Measurements from ENCODE around the gene VSIG8. TPM values are rescaled to one million over a fixed set of nuclear protein-coding genes. Genes with fewer than 3 reads are reported as not detected.

The VSIG8 gene
- total and polyA plus RNA-seq, 2 of the 4 experiments (the other 2 are of a cell fraction) = not detected

DNA sequence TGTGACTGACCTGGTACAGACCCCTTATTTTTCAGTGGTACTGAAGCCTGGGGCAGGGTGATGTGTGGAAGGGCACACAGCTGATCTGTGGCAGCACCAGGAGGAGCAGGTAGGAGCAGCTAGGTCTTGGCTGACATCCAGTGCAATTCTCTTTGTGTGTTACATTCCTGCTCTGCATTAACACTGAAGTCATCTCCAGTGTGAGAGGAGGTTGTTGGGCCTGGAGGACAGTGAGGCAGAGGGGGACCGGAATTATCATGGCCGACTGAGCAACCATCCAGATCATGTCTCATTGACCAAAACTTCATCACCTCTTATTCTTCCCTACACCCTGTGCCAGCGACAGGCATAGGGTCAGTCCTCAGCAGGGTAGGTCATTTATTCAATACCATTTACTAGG is 34.3 kb downstream of the VSIG8 start:
- TF ChIP-seq ELK1 (IDR thresholded peaks at IDR 0.05; ENCODE audit: borderline replicate concordance, low read depth, low read length) (no peak), BHLHE40 (IDR thresholded peaks at IDR 0.05; ENCODE audit: low read depth, low read length) (no peak), CEBPB (IDR thresholded peaks at IDR 0.05; ENCODE audit: low read depth, low read length) (no peak), FOS (IDR thresholded peaks at IDR 0.05; ENCODE audit: low read depth, low read length) (no peak), POLR2A (IDR thresholded peaks at IDR 0.05; ENCODE audit: low read depth, low read length) (no peak), RFX5 (IDR thresholded peaks at IDR 0.05; ENCODE audit: low read depth, low read length) (no peak), RCOR1 (IDR thresholded peaks at IDR 0.05; ENCODE audit: insufficient replicate concordance, low read length) (no peak), MXI1 (IDR thresholded peaks at IDR 0.05; ENCODE audit: borderline replicate concordance, low read depth, low read length) (no peak), NFE2L2 (IDR thresholded peaks at IDR 0.05; ENCODE audit: low read depth, low read length) (no peak), MAFK (IDR thresholded peaks at IDR 0.05; ENCODE audit: low read depth, low read length) (no peak), RAD21 (IDR thresholded peaks at IDR 0.05; ENCODE audit: low read length) (no peak), CHD1 (IDR thresholded peaks at IDR 0.05; ENCODE audit: low read depth, low read length) (no peak), MAZ (IDR thresholded peaks at IDR 0.05; ENCODE audit: borderline replicate concordance, low read depth, low read length) (no peak), SMC3 (IDR thresholded peaks at IDR 0.05; ENCODE audit: low read depth, low read length) (no peak)
- TF ChIP-seq, protein P1, sequence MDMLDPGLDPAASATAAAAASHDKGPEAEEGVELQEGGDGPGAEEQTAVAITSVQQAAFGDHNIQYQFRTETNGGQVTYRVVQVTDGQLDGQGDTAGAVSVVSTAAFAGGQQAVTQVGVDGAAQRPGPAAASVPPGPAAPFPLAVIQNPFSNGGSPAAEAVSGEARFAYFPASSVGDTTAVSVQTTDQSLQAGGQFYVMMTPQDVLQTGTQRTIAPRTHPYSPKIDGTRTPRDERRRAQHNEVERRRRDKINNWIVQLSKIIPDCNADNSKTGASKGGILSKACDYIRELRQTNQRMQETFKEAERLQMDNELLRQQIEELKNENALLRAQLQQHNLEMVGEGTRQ (IDR thresholded peaks at IDR 0.05; ENCODE audit: low read depth, low read length) = no peak
- TF ChIP-seq, protein P2, sequence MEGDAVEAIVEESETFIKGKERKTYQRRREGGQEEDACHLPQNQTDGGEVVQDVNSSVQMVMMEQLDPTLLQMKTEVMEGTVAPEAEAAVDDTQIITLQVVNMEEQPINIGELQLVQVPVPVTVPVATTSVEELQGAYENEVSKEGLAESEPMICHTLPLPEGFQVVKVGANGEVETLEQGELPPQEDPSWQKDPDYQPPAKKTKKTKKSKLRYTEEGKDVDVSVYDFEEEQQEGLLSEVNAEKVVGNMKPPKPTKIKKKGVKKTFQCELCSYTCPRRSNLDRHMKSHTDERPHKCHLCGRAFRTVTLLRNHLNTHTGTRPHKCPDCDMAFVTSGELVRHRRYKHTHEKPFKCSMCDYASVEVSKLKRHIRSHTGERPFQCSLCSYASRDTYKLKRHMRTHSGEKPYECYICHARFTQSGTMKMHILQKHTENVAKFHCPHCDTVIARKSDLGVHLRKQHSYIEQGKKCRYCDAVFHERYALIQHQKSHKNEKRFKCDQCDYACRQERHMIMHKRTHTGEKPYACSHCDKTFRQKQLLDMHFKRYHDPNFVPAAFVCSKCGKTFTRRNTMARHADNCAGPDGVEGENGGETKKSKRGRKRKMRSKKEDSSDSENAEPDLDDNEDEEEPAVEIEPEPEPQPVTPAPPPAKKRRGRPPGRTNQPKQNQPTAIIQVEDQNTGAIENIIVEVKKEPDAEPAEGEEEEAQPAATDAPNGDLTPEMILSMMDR (conservative IDR thresholded peaks at IDR 0.05; ENCODE audit: low read depth, low read length) = no peak
- no peak overlapping the region for H2BK20ac ChIP-seq (ENCODE audit: low read depth, low read length)
- no peak for ATAC-seq (ENCODE audit: low read depth)
- H2BK120ac ChIP-seq (ENCODE audit: low read depth, low read length) = no peak overlapping the region
- H3K4me2 ChIP-seq (ENCODE audit: low read depth, low read length) = no peak overlapping the region
- no peak overlapping the region for H4K91ac ChIP-seq (ENCODE audit: insufficient read depth, low read depth, low read length)
- POLR2A ChIA-PET (ENCODE audit: unreplicated experiment) = no interaction called here
- H2AK5ac ChIP-seq (ENCODE audit: low read depth, low read length) = no peak overlapping the region
- H4K8ac ChIP-seq (ENCODE audit: low read depth in 2 of 2, low read length in 2 of 2) = no peak overlapping the region
- no peak overlapping the region for H2AFZ ChIP-seq (replicated peaks; ENCODE audit: low read length, poor library complexity)
- H3K27ac ChIP-seq (ENCODE audit: insufficient read depth, low read length) = no peak overlapping the region
- H4K20me1 ChIP-seq (ENCODE audit: insufficient read depth, low read length) = no peaks in the 10 kb centered on the region
- H3K4me1 ChIP-seq (ENCODE audit: control insufficient read depth, insufficient read depth, low read length) = peaks cover 2% of the 10 kb centered on the region
- BruUV-seq (replicated peaks) = no TSS peak
- intact Hi-C loops (cut with micrococcal nuclease) = no loop called here
- H3K9ac ChIP-seq (ENCODE audit: low read depth, low read length) = no peak overlapping the region
- H4K5ac ChIP-seq (ENCODE audit: low read depth, low read length) = no peak overlapping the region
- in situ Hi-C loops (cut with MboI; ENCODE audit: low sequenced_read_pairs) = no loop called here
- peaks cover 6% of the 10 kb centered on the region for H3K27me3 ChIP-seq (ENCODE audit: control insufficient read depth, insufficient read depth, low read length)
- no peak for DNase-seq
- no peak overlapping the region for H2AK9ac ChIP-seq (replicated peaks; ENCODE audit: low read depth, low read length, poor library complexity)
- H2BK15ac ChIP-seq (ENCODE audit: low read depth, low read length) = no peak overlapping the region
- no peak overlapping the region for H2BK5ac ChIP-seq (ENCODE audit: low read depth, low read length, poor library complexity, severe bottlenecking)
- 0 out of 2 replicates have a peak, but pooled peaks cover 3% of the 10 kb centered on the region for H3K9me1 ChIP-seq (ENCODE audit: insufficient read depth, low read length)
- H3K36me3 ChIP-seq (ENCODE audit: control insufficient read depth, insufficient read depth, low read length) = no peaks in the 10 kb centered on the region
- no peak overlapping the region for H3K56ac ChIP-seq (ENCODE audit: extremely low read depth, insufficient read depth, low read length)
- no peaks in the 10 kb centered on the region for H3K79me1 ChIP-seq (ENCODE audit: low read depth in 1 of 2, low read length in 2 of 2)
- no peak overlapping the region for H3K14ac ChIP-seq (replicated peaks; ENCODE audit: low read depth, low read length)
- H3K9me3 ChIP-seq (ENCODE audit: control insufficient read depth, insufficient read depth, low read length) = no peaks in the 10 kb centered on the region
- dilution Hi-C loops (cut with HindIII; ENCODE audit: low sequenced_read_pairs, unreplicated experiment) = no loop called here
- no peak overlapping the region for H3K23ac ChIP-seq (ENCODE audit: low read depth, low read length)
- H3K18ac ChIP-seq (ENCODE audit: low read depth, low read length) = no peak overlapping the region
- H3K4ac ChIP-seq (ENCODE audit: low read depth, low read length) = no peak overlapping the region
- H3K4me3 ChIP-seq (ENCODE audit: insufficient read depth, low read depth, low read length) = no peak overlapping the region
- no CpG with 5 or more reads among the region's 3 CpGs for WGBS, 2 experiments (ENCODE audit: extremely low coverage in 2 of 2, insufficient read length in 1 of 2)
- CTCF ChIA-PET = interaction anchor here (0.8 kb wide), 1 partner anchor 29 kb away, joined by 3 read pairs; no protein-coding TSS in a partner anchor

All from IMR-90 (cell line).